H9 (cell line): Measurements from ENCODE around the gene SHTN1. TPM values are rescaled to one million over a fixed set of nuclear protein-coding genes. Genes with fewer than 3 reads are reported as not detected.

Experiments
- DNase-seq: peaks from one replicate; pipeline ENCODE4 v3.0.0-alpha.2; 2017
- H2AFZ ChIP-seq: one replicate; pipeline ENCODE4 v1.6.1; 2013; ENCODE audit warnings: mild to moderate bottlenecking, low read length, control low read depth, moderate library complexity
- H2AK5ac ChIP-seq: 2 replicates; pipeline ENCODE4 v1.6.1; 2013; ENCODE audit warnings: low read length, control low read depth, mixed read lengths; ENCODE audit not compliant: insufficient read length
- H2BK120ac ChIP-seq: one replicate; pipeline ENCODE4 v1.6.1; 2013; ENCODE audit warnings: low read depth, mild to moderate bottlenecking, low read length, control low read depth, inconsistent platforms; ENCODE audit not compliant: poor library complexity, severe bottlenecking
- H2BK12ac ChIP-seq: 2 replicates; pipeline ENCODE4 v1.6.1; 2013; ENCODE audit warnings: low read length, control low read depth, mixed read lengths, low read depth; ENCODE audit not compliant: insufficient read length
- H2BK15ac ChIP-seq: 2 replicates; pipeline ENCODE4 v1.6.1; 2013; ENCODE audit warnings: low read depth, low read length, control low read depth
- H2BK20ac ChIP-seq: one replicate; pipeline ENCODE4 v1.6.1; 2013; ENCODE audit warnings: low read depth, mild to moderate bottlenecking, low read length, control low read depth, inconsistent platforms; ENCODE audit not compliant: poor library complexity, severe bottlenecking
- H2BK5ac ChIP-seq: 2 replicates; pipeline ENCODE4 v1.6.1; 2013; ENCODE audit warnings: low read length, control low read depth, mixed read lengths; ENCODE audit not compliant: insufficient read length
- H3K14ac ChIP-seq: 2 replicates; pipeline ENCODE4 v1.6.1; 2013; ENCODE audit warnings: low read length, control low read depth; ENCODE audit not compliant: insufficient read depth
- H3K18ac ChIP-seq: 2 replicates; pipeline ENCODE4 v1.6.1; 2013; ENCODE audit warnings: low read depth, mild to moderate bottlenecking, mixed read lengths, low read length, control low read depth; ENCODE audit not compliant: insufficient read length
- H3K23ac ChIP-seq: 2 replicates; pipeline ENCODE4 v1.6.1; 2013; ENCODE audit warnings: low read length, control low read depth, mixed read lengths, low read depth; ENCODE audit not compliant: insufficient read length
- H3K23me2 ChIP-seq: 2 replicates; pipeline ENCODE4 v1.6.1; 2013; ENCODE audit warnings: low read depth, mild to moderate bottlenecking, mixed read lengths, low read length, control low read depth; ENCODE audit not compliant: insufficient read length, poor library complexity, severe bottlenecking
- H3K27ac ChIP-seq: 2 replicates; pipeline ENCODE4 v1.5.1; 2013; ENCODE audit warnings: low read length, control low read depth, mixed read lengths, low read depth; ENCODE audit not compliant: insufficient read length
- H3K27me3 ChIP-seq: 2 replicates; pipeline ENCODE4 v1.6.1; 2013; ENCODE audit warnings: low read length, control low read depth, inconsistent platforms; ENCODE audit not compliant: insufficient read depth
- H3K4ac ChIP-seq: 2 replicates; pipeline ENCODE4 v1.6.1; 2013; ENCODE audit warnings: low read depth, mild to moderate bottlenecking, control low read depth, inconsistent platforms, low read length, moderate library complexity
- H3K4me1 ChIP-seq: 2 replicates; pipeline ENCODE4 v1.6.1; 2013; ENCODE audit warnings: low read length, control low read depth, inconsistent platforms; ENCODE audit not compliant: insufficient read depth
- H3K4me2 ChIP-seq: 2 replicates; pipeline ENCODE4 v1.6.1; 2013; ENCODE audit warnings: low read length, control low read depth, mixed read lengths; ENCODE audit not compliant: insufficient read length, insufficient read depth
- H3K56ac ChIP-seq: 2 replicates; pipeline ENCODE4 v1.6.1; 2013; ENCODE audit warnings: low read depth, mild to moderate bottlenecking, mixed read lengths, low read length, control low read depth; ENCODE audit not compliant: insufficient read length
- H3K79me1 ChIP-seq: 2 replicates; pipeline ENCODE4 v1.6.1; 2013; ENCODE audit warnings: low read depth, mild to moderate bottlenecking, moderate library complexity, low read length, control low read depth, inconsistent platforms; ENCODE audit not compliant: insufficient read depth, poor library complexity, severe bottlenecking
- H3K79me2 ChIP-seq: 2 replicates; pipeline ENCODE4 v1.6.1; 2013; ENCODE audit warnings: low read length, control low read depth, inconsistent platforms; ENCODE audit not compliant: insufficient read depth
- H3K9ac ChIP-seq: 2 replicates; pipeline ENCODE4 v1.6.1; 2013; ENCODE audit warnings: low read length, control low read depth, mixed read lengths; ENCODE audit not compliant: insufficient read length; ENCODE audit errors: extremely low read depth
- H3K9me3 ChIP-seq: one replicate; pipeline ENCODE4 v1.6.1; 2013; ENCODE audit warnings: low read depth, low read length, inconsistent platforms; ENCODE audit not compliant: control insufficient read depth
- H3T11ph ChIP-seq: one replicate; pipeline ENCODE4 v1.6.1; 2013; ENCODE audit warnings: mild to moderate bottlenecking, low read length, control low read depth, inconsistent platforms
- H4K20me1 ChIP-seq: one replicate; pipeline ENCODE4 v1.6.1; 2013; ENCODE audit not compliant: control insufficient read depth, insufficient read length, insufficient read depth
- H4K5ac ChIP-seq: 2 replicates; pipeline ENCODE4 v1.6.1; 2013; ENCODE audit warnings: low read depth, mild to moderate bottlenecking, mixed read lengths, low read length, control low read depth; ENCODE audit not compliant: insufficient read length
- H4K8ac ChIP-seq: replicated peaks from 2 replicates; pipeline ENCODE4 v1.6.1; 2013; ENCODE audit warnings: low read length, control low read depth, mixed read lengths, low read depth; ENCODE audit not compliant: insufficient read length
- H4K91ac ChIP-seq: 2 replicates; pipeline ENCODE4 v1.6.1; 2013; ENCODE audit warnings: low read depth, mild to moderate bottlenecking, moderate library complexity, mixed read lengths, low read length, control low read depth; ENCODE audit not compliant: insufficient read length
- H3K27ac Mint-ChIP-seq, 3 experiments: 2 replicates in 2 of 3; 3 replicates in 1 of 3; pipeline ENCODE4 v1.8.0; 2020 to 2021; ENCODE audit warnings: mixed read lengths in 3 of 3, mild to moderate bottlenecking in 1 of 3, moderate library complexity in 1 of 3
- H3K27me3 Mint-ChIP-seq: 2 replicates; pipeline ENCODE4 v1.8.0; 2021; ENCODE audit warnings: low read depth, mild to moderate bottlenecking, moderate library complexity, mixed read lengths
- H3K36me3 Mint-ChIP-seq, 3 experiments: 2 replicates in 2 of 3; 3 replicates in 1 of 3; pipeline ENCODE4 v1.8.0; 2020 to 2021; ENCODE audit warnings: low read depth in 3 of 3, mixed read lengths in 3 of 3; ENCODE audit not compliant: insufficient read depth in 1 of 3
- H3K4me1 Mint-ChIP-seq, 2 experiments: 2 replicates each; pipeline ENCODE4 v1.8.0; 2020; ENCODE audit warnings: mixed read lengths in 2 of 2
- H3K4me3 Mint-ChIP-seq, 2 experiments: 2 replicates in 1 of 2; 3 replicates in 1 of 2; pipeline ENCODE4 v1.8.0; 2020 to 2021; ENCODE audit warnings: mild to moderate bottlenecking in 2 of 2, mixed read lengths in 2 of 2, moderate library complexity in 1 of 2
- H3K9me3 Mint-ChIP-seq, 2 experiments: 2 replicates in 1 of 2; 3 replicates in 1 of 2; pipeline ENCODE4 v1.8.0; 2020; ENCODE audit warnings: mild to moderate bottlenecking in 2 of 2, mixed read lengths in 2 of 2, moderate library complexity in 1 of 2
- WGBS: extraction: QIAGEN DNeasy Blood & Tissue Kit; methylation state at CpG from one replicate; pipeline ENCODE4 v1.1.7; 2013; ENCODE audit warnings: missing lambda C conversion rate, low lambda C conversion rate, mixed read lengths; ENCODE audit not compliant: insufficient read length; ENCODE audit errors: extremely low coverage; 5-methylcytosine and 5-hydroxymethylcytosine counted together
- total RNA-seq: library from RNA; stranded (reverse); gene quantifications from 2 replicates; pipeline ENCODE4 v1.2.1, GENCODE V29; 2021
- TF ChIP-seq, protein P1 (sequence below): fragments of 200-600 bp; sonication (generic); conservative IDR thresholded peaks from 3 replicates; pipeline ENCODE4 v1.8.0; 2021; ENCODE audit warnings: antibody characterized with exemption, mild to moderate bottlenecking

The SHTN1 gene
- total RNA-seq, 1 experiment from 2014 or later: 22.1 TPM

DNA sequence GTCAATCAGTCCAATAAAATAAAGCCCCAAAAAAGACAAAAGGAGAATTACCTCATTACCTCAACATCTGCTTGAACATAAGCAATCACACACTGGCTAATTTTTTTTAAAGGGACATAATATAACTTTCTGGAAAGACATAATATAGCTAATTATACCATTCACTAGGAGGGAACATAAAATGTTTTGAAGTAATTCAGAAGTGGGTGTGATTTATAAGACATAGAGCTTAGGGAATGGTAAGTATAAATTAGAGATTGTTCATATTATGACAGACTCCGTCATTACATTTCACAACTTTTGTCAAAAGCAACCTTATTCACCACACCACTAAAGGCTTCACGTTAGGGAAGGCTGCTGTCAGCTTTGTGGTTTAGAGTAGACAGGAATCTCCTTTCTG lies 3.8 kb downstream of the SHTN1 start:
- no peaks in the 10 kb centered on the region for H3K4me1 ChIP-seq
- H3T11ph ChIP-seq: no peak overlapping the region
- no peaks in the 10 kb centered on the region for H3K79me2 ChIP-seq

More for the DNA sequence above, 3.8 kb downstream of the SHTN1 start:
- no peak overlapping the region for H2BK120ac ChIP-seq
- no peaks in the 10 kb centered on the region for H3K79me1 ChIP-seq
- H3K4me3 Mint-ChIP-seq: no peak overlapping the region
- no peak overlapping the region for H3K18ac ChIP-seq
- H3K27me3 ChIP-seq: no peaks in the 10 kb centered on the region; the same call in 1 of the 2 replicates
- H3K23me2 ChIP-seq: peaks cover 4% of the 10 kb centered on the region
- no peak overlapping the region for H2AFZ ChIP-seq
- no CpG with 5 or more reads among the region's 2 CpGs for WGBS
- H3K23ac ChIP-seq: no peak overlapping the region
- H3K36me3 Mint-ChIP-seq: 0 out of 7 replicates have a peak, but pooled peaks cover 0 to 6% (median 0%) of the 10 kb centered on the region in 3 experiments
- no peak overlapping the region for H3K27ac ChIP-seq
- no peak overlapping the region for H4K91ac ChIP-seq
- H3K27me3 Mint-ChIP-seq: peaks cover 7% of the 10 kb centered on the region
- H3K56ac ChIP-seq: no peak overlapping the region
- no peaks in the 10 kb centered on the region for H3K9me3 ChIP-seq
- H3K4me2 ChIP-seq: no peak overlapping the region
- H2BK15ac ChIP-seq: no peak overlapping the region
- H3K4me1 Mint-ChIP-seq: peaks cover 29 to 35% of the 10 kb centered on the region in 2 experiments
- H2BK5ac ChIP-seq: no peak overlapping the region
- no peaks in the 10 kb centered on the region for H4K20me1 ChIP-seq
- H3K9me3 Mint-ChIP-seq: peaks cover 0 to 2% of the 10 kb centered on the region in 2 experiments; a peak in 1 of 5 replicates
- H3K4ac ChIP-seq: no peak overlapping the region
- no peak overlapping the region for H4K5ac ChIP-seq
- H2AK5ac ChIP-seq: no peak overlapping the region
- TF ChIP-seq, protein P1, sequence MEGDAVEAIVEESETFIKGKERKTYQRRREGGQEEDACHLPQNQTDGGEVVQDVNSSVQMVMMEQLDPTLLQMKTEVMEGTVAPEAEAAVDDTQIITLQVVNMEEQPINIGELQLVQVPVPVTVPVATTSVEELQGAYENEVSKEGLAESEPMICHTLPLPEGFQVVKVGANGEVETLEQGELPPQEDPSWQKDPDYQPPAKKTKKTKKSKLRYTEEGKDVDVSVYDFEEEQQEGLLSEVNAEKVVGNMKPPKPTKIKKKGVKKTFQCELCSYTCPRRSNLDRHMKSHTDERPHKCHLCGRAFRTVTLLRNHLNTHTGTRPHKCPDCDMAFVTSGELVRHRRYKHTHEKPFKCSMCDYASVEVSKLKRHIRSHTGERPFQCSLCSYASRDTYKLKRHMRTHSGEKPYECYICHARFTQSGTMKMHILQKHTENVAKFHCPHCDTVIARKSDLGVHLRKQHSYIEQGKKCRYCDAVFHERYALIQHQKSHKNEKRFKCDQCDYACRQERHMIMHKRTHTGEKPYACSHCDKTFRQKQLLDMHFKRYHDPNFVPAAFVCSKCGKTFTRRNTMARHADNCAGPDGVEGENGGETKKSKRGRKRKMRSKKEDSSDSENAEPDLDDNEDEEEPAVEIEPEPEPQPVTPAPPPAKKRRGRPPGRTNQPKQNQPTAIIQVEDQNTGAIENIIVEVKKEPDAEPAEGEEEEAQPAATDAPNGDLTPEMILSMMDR: no peak
- no peak overlapping the region for H2BK20ac ChIP-seq
- H3K27ac Mint-ChIP-seq: no peak overlapping the region
- H2BK12ac ChIP-seq: no peak overlapping the region
- H3K9ac ChIP-seq: no peak overlapping the region
- H4K8ac ChIP-seq: no peak overlapping the region
- DNase-seq: no peak
- H3K14ac ChIP-seq: no peak overlapping the region
